DND-41 (cell line): ENCODE measurements around the gene NPHP4.

Experiments
- ATAC-seq: fragments of 200-7000 bp; cut with Tn5 transposase; 3 replicates; pipeline ENCODE4 v1.9.1; 2021; ENCODE audit warnings: low read depth; ENCODE audit not compliant: insufficient read depth
- DNase-seq: peaks from one replicate; pipeline ENCODE4 v3.0.0-alpha.2; 2020
- H2AFZ ChIP-seq: 2 replicates; pipeline ENCODE4 v1.6.0; 2012; ENCODE audit warnings: low read depth, low read length
- H3K27ac ChIP-seq: 2 replicates; pipeline ENCODE4 v1.5.1; 2012; ENCODE audit warnings: low read length, inconsistent platforms
- H3K27me3 ChIP-seq: fragments of 200-600 bp; sonication (generic); 2 replicates; pipeline ENCODE4 v1.6.0; 2012; ENCODE audit warnings: low read length, mild to moderate bottlenecking, inconsistent platforms; ENCODE audit not compliant: insufficient read depth, poor library complexity
- H3K36me3 ChIP-seq: 2 replicates; pipeline ENCODE4 v1.5.1; 2012; ENCODE audit warnings: low read length, inconsistent platforms; ENCODE audit not compliant: insufficient read depth
- H3K4me1 ChIP-seq: 2 replicates; pipeline ENCODE4 v1.5.1; 2012; ENCODE audit warnings: mild to moderate bottlenecking, low read length; ENCODE audit not compliant: insufficient read depth
- H3K4me2 ChIP-seq: 2 replicates; pipeline ENCODE4 v1.6.0; 2012; ENCODE audit warnings: mild to moderate bottlenecking, moderate library complexity, low read length, inconsistent platforms; ENCODE audit not compliant: insufficient read depth
- H3K4me3 ChIP-seq, 2 experiments: fragments of 200-600 bp in 1 of 2; shearing (Covaris generic) in 1 of 2; 2 replicates each; pipeline ENCODE4 v1.5.1; 2012 to 2016; ENCODE audit warnings: inconsistent platforms in 2 of 2, low read length in 2 of 2, mild to moderate bottlenecking in 2 of 2, low read depth in 1 of 2, moderate library complexity in 1 of 2
- H3K79me2 ChIP-seq: 2 replicates; pipeline ENCODE4 v1.6.0; 2012; ENCODE audit warnings: low read length, inconsistent platforms; ENCODE audit not compliant: insufficient read depth
- H3K9ac ChIP-seq: 2 replicates; pipeline ENCODE4 v1.6.0; 2012; ENCODE audit warnings: low read depth, mild to moderate bottlenecking, inconsistent platforms, low read length, moderate library complexity
- H3K9me3 ChIP-seq: 2 replicates; pipeline ENCODE4 v1.5.1; 2012; ENCODE audit warnings: low read length, moderate library complexity, mild to moderate bottlenecking, inconsistent platforms; ENCODE audit not compliant: insufficient read depth, severe bottlenecking
- H4K20me1 ChIP-seq: 2 replicates; pipeline ENCODE4 v1.6.0; 2012; ENCODE audit warnings: low read length; ENCODE audit not compliant: insufficient read depth
- CTCF ChIP-seq: IDR thresholded peaks from 2 replicates; pipeline ENCODE4 v1.5.1; 2012; ENCODE audit warnings: borderline replicate concordance, low read length, moderate library complexity, mild to moderate bottlenecking; ENCODE audit not compliant: poor library complexity, severe bottlenecking; ENCODE audit errors: extremely low read depth
- EZH2 ChIP-seq: IDR thresholded peaks from 3 replicates; pipeline ENCODE4 v1.6.1; 2012; ENCODE audit warnings: borderline replicate concordance, low read depth, mild to moderate bottlenecking, moderate library complexity, low read length, inconsistent platforms; ENCODE audit not compliant: severe bottlenecking

The NPHP4 gene

GRCh38 chr1:5909576-5910275, 82.5 kb downstream of the NPHP4 start:
- Histone ChIP-seq H3K79me2 (no peaks in the 10 kb centered on the region), H3K4me2 (no peak overlapping the region), H3K27ac (no peak overlapping the region), H2AFZ (no peak overlapping the region), H3K4me3 (no peak overlapping the region), H3K27me3 (no peaks in the 10 kb centered on the region), H3K9me3 (no peaks in the 10 kb centered on the region), H3K36me3 (peaks cover 49% of the 10 kb centered on the region), H4K20me1 (peaks cover 9% of the 10 kb centered on the region; the same call in 1 of the 2 replicates), H3K4me1 (no peaks in the 10 kb centered on the region), H3K9ac (no peak overlapping the region)
- no peak for DNase-seq
- ATAC-seq = no peak
- TF ChIP-seq EZH2 = no peak

- H3K27ac ChIP-seq = no peak overlapping the region
- no peak overlapping the region for H3K4me2 ChIP-seq
- no peak for DNase-seq
- ATAC-seq = no peak
- H4K20me1 ChIP-seq = peaks cover 9% of the 10 kb centered on the region; the same call in 1 of the 2 replicates
- no peaks in the 10 kb centered on the region for H3K9me3 ChIP-seq
- no peak overlapping the region for H2AFZ ChIP-seq
- no peaks in the 10 kb centered on the region for H3K27me3 ChIP-seq
- no peaks in the 10 kb centered on the region for H3K4me1 ChIP-seq
- peaks cover 54% of the 10 kb centered on the region for H3K36me3 ChIP-seq
- H3K4me3 ChIP-seq = no peak overlapping the region
- TF ChIP-seq CTCF (no peak), EZH2 (no peak)
- H3K79me2 ChIP-seq = no peaks in the 10 kb centered on the region
- no peak overlapping the region for H3K9ac ChIP-seq
Measured at GRCh38 chr1:5908461-5909375, 83.5 kb downstream of the NPHP4 start.

- H4K20me1 ChIP-seq = peaks cover 9% of the 10 kb centered on the region; the same call in 1 of the 2 replicates
- H3K9me3 ChIP-seq = no peaks in the 10 kb centered on the region
- H2AFZ ChIP-seq = no peak overlapping the region
- H3K4me1 ChIP-seq = no peaks in the 10 kb centered on the region
- H3K4me2 ChIP-seq = no peak overlapping the region
- no peak for TF ChIP-seq CTCF
- no peak for TF ChIP-seq EZH2
- H3K79me2 ChIP-seq = no peaks in the 10 kb centered on the region
- DNase-seq (no peak), ATAC-seq (no peak)
- H3K27me3 ChIP-seq = no peaks in the 10 kb centered on the region
- H3K27ac ChIP-seq = no peak overlapping the region
- H3K9ac ChIP-seq = no peak overlapping the region
- H3K4me3 ChIP-seq = no peak overlapping the region
- H3K36me3 ChIP-seq = peaks cover 62% of the 10 kb centered on the region
Measured at GRCh38 chr1:5907966-5908365, 84.3 kb downstream of the NPHP4 start.

GRCh38 chr1:5907386-5907785, 84.8 kb downstream of the NPHP4 start:
- ATAC-seq = no peak
- Histone ChIP-seq H3K36me3 (peaks cover 62% of the 10 kb centered on the region), H3K4me1 (no peaks in the 10 kb centered on the region), H3K79me2 (no peaks in the 10 kb centered on the region), H3K9ac (no peak overlapping the region), H2AFZ (no peak overlapping the region), H3K27ac (no peak overlapping the region), H4K20me1 (peaks cover 9% of the 10 kb centered on the region; the same call in 1 of the 2 replicates), H3K9me3 (no peaks in the 10 kb centered on the region), H3K4me3 (no peak overlapping the region), H3K4me2 (no peak overlapping the region), H3K27me3 (no peaks in the 10 kb centered on the region)
- no peak for DNase-seq
- TF ChIP-seq CTCF (no peak), EZH2 (no peak)
